Adipocyte (in vitro differentiated cells): ENCODE results near the gene CABLES1.

Experiments used
- DNase-seq: peaks from one replicate; pipeline ENCODE4 v3.0.0-alpha.2; 2015; ENCODE audit warnings: low read depth
- H3K27me3 ChIP-seq: replicated peaks from 2 replicates; pipeline ENCODE4 v1.7.0; 2013; ENCODE audit warnings: mild to moderate bottlenecking, low read length, moderate library complexity; ENCODE audit not compliant: control insufficient read depth, insufficient read depth
- H3K36me3 ChIP-seq: 2 replicates; pipeline ENCODE4 v1.7.0; 2013; ENCODE audit warnings: low read length, mild to moderate bottlenecking, moderate library complexity; ENCODE audit not compliant: control insufficient read depth, insufficient read depth, severe bottlenecking
- H3K4me1 ChIP-seq: 2 replicates; pipeline ENCODE4 v1.7.0; 2013; ENCODE audit warnings: mild to moderate bottlenecking, low read length, moderate library complexity; ENCODE audit not compliant: control insufficient read depth, insufficient read depth
- H3K4me3 ChIP-seq: 2 replicates; pipeline ENCODE4 v1.7.0; 2013; ENCODE audit warnings: mild to moderate bottlenecking, low read length, moderate library complexity
- H3K9ac ChIP-seq: 2 replicates; pipeline ENCODE4 v1.7.0; 2013; ENCODE audit warnings: mild to moderate bottlenecking, low read length, moderate library complexity
- H3K9me3 ChIP-seq: 2 replicates; pipeline ENCODE4 v1.7.0; 2013; ENCODE audit warnings: mild to moderate bottlenecking, low read length, moderate library complexity; ENCODE audit not compliant: control insufficient read depth

CABLES1 gene

DNA sequence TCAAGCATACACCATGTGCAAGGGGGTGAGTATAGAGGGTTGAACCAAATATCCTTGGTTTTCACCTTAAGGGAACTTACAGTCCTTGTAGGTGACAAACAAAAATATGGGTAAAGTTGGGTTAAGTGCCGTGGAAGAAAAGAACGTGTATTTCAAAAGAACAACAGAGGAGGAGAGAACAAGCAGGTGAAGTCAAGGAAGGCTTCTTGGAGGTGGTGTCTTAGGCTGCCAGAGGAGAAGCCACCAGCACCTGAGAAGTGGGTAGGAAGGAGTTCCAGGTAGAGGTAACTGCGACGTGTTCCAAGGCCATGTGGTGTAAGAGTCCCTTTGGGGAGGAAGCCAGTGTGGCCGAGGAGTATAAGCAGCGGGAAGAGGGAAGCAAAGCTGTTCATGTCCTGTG lies 27.2 kb downstream of the CABLES1 start:
- no peak overlapping the region for H3K9ac ChIP-seq
- H3K4me1 ChIP-seq: peaks cover 9% of the 10 kb centered on the region
- no peaks in the 10 kb centered on the region for H3K36me3 ChIP-seq
- H3K4me3 ChIP-seq: no peak overlapping the region
- H3K9me3 ChIP-seq: no peaks in the 10 kb centered on the region
- DNase-seq: no peak
- H3K27me3 ChIP-seq: no peaks in the 10 kb centered on the region

DNA sequence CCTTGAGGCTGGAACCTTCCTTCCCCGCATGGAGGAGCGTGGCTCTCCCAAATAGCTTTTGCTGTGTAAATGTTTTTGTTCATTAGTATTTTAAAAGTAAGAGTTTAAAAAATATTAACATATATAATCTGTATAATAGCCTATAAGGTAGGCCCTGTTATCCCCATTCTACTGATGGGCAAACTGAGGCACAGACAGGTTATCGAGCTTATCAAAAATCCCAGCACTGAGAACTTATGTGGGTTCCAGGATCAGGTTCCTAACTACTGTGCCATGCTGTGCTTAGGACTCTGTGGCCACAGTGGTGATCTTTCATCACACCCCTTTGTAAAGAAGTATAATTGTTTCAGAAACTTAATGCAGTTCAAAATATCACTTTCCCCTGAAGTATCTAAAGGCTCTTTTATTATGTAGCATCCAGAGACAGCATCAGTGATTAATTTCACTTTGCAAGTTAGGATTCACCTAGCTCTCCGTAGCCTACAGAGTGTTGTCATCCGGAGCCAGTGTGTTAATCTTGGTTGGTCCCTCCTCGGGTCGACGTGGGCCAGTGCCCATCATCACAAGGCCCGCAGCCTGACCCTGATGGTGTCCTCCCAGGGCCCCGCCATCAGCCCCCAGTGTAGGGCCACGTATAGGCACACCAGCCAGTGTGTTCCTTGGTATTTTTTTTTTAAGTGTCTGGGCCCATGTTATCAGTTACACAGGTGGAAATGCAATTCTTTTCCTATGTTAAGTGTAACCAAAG lies 28.7 kb downstream of the CABLES1 start:
- no peak overlapping the region for H3K4me3 ChIP-seq
- DNase-seq: no peak
- no peaks in the 10 kb centered on the region for H3K9me3 ChIP-seq

DNA sequence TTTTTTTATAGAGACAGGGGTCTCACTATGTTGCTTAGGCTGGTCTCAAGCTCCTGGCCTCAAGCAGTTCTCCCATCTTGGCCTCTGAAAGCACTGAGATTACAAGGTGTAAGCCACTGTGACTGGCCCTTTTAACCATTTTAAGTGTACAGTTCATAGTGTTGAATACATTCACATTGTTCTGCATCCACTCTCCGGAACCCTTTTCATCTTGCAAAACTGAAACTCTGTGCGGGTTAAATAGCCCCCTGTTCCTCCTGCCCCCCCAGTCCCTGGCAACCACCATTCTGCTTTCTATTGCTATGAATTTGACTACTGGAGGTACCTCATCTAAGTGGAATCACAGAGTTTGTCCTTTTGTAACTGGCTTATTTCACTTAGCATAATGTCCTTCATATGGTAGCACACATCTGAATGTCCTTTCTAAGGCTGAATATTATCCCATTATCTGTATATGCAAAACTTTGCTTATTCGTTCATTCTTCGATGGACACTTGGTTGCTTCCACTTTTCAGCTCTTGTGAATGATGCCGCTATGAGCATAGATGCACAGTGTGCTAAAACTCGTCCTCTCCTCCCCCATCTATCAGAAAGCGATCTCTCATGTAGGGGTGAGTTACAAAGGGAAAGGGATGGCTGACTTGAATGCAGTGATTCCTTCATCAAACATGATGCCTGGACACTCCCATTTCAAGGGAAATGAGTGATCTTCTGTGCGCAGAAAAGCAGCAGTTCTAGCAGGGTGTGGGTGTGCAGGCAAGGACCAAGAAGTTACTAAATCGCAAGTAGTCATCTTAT lies 30.2 kb downstream of the CABLES1 start:
- no peak overlapping the region for H3K4me3 ChIP-seq
- H3K9ac ChIP-seq: no peak overlapping the region
- H3K36me3 ChIP-seq: peaks cover 3% of the 10 kb centered on the region
- peaks cover 27% of the 10 kb centered on the region for H3K4me1 ChIP-seq
- no peak for DNase-seq
- no peaks in the 10 kb centered on the region for H3K9me3 ChIP-seq
- no peaks in the 10 kb centered on the region for H3K27me3 ChIP-seq

More for the DNA sequence above, 28.7 kb downstream of the CABLES1 start:
- Histone ChIP-seq H3K36me3 (no peaks in the 10 kb centered on the region), H3K27me3 (no peaks in the 10 kb centered on the region), H3K9ac (no peak overlapping the region), H3K4me1 (peaks cover 21% of the 10 kb centered on the region)

DNA sequence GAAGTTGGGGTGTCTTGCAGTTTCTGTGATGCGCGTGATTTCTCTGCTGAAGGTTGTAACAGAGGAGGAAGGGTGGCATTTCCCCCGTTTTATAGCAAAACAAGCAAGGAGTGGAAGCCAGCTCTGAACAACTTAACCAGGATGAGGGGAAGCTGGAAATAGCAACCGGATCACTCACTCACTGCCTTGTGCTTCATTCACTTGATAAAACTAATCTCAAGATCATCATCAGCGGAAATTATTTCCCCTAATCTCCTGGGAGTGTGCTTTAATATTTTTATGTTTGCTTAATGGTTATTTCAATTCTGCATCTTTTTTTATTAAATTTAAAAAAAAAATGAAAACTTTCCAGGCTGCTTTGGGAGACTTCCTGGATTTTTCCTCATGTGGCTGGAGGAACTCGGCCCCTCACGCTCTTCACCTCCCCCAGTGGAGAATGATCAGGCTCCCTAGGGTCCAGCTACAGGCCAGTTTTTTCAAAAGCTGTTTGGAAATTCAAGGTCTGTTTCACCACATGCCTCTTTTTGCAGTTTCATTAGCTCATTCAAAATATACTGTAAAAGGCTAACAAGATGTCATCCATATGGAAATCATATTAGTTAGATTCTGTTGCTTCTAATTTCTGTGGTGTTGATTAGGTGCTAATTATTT lies 31.7 kb downstream of the CABLES1 start:
- Histone ChIP-seq H3K27me3 (no peaks in the 10 kb centered on the region), H3K9me3 (no peaks in the 10 kb centered on the region), H3K36me3 (peaks cover 3% of the 10 kb centered on the region), H3K9ac (peak overlapping the region; percentile 44), H3K4me3 (peak overlapping the region; percentile 55), H3K4me1 (peaks cover 27% of the 10 kb centered on the region)
- DNase-seq: no peak

DNA sequence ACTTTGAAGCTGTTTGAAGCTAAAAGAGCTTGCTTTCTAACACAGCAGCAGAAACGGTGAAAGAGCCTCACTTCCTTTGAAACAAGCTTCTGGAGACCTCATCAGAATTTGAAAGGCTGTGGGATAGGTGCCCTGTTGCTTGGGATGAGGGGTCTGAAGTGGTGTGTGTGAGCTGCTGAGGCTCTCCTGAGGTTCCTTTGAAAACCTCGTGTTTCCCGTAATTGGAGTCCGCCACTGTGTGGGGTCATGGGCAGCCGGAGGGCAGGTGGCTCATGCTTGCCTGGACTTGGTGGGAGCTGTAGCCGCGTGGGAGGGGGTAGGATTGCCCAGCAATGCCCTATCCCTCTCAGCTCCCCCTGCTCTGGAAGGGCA lies 34.4 kb downstream of the CABLES1 start:
- Histone ChIP-seq H3K9me3 (no peaks in the 10 kb centered on the region), H3K4me1 (peaks cover 30% of the 10 kb centered on the region), H3K4me3 (no peak overlapping the region), H3K9ac (no peak overlapping the region), H3K27me3 (no peaks in the 10 kb centered on the region), H3K36me3 (peaks cover 3% of the 10 kb centered on the region)
- DNase-seq: no peak

DNA sequence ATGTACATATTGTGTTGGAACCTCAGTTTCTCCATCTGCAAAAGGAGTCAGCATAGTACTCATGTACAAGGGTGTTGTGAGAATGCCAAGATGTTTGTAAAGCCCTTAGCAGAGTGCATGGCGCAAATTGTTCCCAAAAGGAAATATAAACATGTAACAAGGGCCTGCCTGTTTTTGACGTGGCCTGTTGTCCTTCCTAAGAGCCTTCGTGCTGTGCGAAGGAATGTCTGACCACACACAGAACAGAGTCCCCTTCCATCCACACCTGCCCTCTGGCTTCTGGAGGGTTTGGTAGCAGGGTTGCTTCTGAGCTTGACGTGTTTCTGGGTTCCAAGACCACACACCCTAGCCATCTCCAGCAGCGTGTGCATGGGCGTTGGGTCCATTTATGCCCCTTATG lies 34.9 kb downstream of the CABLES1 start:
- H3K9me3 ChIP-seq: no peaks in the 10 kb centered on the region
- H3K27me3 ChIP-seq: no peaks in the 10 kb centered on the region
- H3K36me3 ChIP-seq: peaks cover 3% of the 10 kb centered on the region
- no peak for DNase-seq
- peaks cover 30% of the 10 kb centered on the region for H3K4me1 ChIP-seq
- no peak overlapping the region for H3K4me3 ChIP-seq
- H3K9ac ChIP-seq: no peak overlapping the region

DNA sequence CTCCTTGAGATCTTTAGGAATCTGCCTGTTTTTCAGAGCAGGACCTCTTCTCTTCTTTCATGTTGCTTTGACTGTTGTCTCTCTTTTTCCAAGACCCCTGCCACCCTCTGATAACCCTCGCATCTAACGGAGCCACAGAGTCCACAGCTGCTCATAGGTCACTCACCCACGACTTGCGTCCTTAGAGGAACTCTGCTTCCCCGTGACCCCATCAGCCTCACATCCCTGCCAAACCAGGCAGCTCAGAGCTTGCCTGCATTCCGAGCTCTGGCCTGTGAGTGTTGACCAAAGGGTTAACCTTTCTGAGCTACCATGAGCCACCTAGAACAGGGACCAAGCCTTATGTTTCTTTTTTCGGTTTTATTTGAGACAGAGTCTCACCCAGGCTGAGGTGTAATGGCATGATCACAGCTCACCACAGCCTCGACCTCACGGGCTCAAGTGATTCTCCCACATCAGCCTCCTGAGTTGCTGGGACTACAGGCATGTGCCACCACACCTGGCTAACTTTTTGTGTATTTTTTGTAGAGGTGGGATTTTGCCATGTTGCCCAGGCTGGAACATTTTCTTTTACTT lies 36.4 kb downstream of the CABLES1 start:
- Histone ChIP-seq H3K9me3 (no peaks in the 10 kb centered on the region), H3K4me3 (no peak overlapping the region), H3K27me3 (no peaks in the 10 kb centered on the region), H3K9ac (no peak overlapping the region), H3K36me3 (peaks cover 3% of the 10 kb centered on the region), H3K4me1 (peaks cover 26% of the 10 kb centered on the region)
- no peak for DNase-seq

DNA sequence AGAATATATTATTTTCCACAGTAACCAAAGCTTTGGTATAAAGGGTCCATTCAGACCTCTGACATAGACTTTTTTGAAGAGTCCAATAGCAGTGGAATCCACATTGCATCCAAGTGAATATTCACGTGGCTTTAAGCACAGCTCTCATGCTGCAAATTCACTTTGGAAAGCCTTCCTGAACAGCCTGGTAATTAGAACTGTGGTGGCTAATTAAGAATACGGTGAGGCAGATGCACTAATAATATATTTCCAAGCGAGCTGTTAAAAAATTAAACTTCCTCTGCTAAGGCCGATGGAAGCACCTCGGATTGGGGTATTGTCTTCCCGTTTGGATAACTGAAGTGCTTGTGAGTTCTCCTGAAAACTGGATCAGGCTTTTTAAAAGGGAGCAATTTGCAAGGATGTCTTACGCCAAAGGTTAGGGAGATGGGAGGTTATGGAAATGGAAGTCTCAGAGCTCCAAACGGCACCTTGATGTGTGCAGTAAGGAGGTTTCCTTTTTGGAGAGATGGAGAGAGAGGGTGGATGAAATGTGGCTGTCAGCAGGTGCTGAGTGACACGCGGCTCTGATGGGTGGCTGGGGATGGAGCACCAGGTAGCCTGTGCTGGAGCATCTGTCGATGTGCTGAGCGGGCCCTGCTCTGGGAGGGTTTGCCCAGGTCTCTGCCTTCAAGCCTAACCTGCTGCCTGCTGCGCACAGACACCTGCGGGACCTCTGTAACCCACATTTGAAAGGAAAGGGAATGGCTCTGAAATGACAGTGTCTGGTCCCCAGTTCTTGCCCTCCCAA lies 37.5 kb downstream of the CABLES1 start:
- Histone ChIP-seq H3K4me1 (peaks cover 17% of the 10 kb centered on the region), H3K4me3 (no peak overlapping the region), H3K9ac (no peak overlapping the region), H3K36me3 (peaks cover 6% of the 10 kb centered on the region), H3K27me3 (no peaks in the 10 kb centered on the region), H3K9me3 (no peaks in the 10 kb centered on the region)
- DNase-seq: no peak

DNA sequence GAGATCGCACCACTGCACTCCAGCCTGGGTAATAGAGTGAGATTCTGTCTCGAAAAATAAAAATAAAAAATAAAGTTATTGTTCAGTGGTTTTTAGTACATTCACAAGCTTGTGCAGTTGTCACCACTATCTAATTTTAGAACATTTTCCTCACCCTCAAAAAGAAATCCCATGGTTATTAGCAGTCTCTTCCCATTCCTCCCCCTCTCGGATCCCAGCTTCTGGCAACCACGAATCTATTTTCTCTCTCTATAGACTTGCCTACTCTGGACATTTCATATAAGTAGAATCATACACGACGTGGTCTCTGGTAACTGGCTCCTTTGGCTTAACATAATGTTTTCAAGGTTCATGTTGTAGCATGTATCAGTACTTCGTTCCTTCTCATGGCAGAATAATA lies 38.6 kb downstream of the CABLES1 start:
- no peaks in the 10 kb centered on the region for H3K27me3 ChIP-seq
- DNase-seq: no peak
- H3K9ac ChIP-seq: no peak overlapping the region
- H3K4me3 ChIP-seq: no peak overlapping the region
- H3K9me3 ChIP-seq: no peaks in the 10 kb centered on the region
- H3K4me1 ChIP-seq: peaks cover 9% of the 10 kb centered on the region
- peaks cover 7% of the 10 kb centered on the region for H3K36me3 ChIP-seq

DNA sequence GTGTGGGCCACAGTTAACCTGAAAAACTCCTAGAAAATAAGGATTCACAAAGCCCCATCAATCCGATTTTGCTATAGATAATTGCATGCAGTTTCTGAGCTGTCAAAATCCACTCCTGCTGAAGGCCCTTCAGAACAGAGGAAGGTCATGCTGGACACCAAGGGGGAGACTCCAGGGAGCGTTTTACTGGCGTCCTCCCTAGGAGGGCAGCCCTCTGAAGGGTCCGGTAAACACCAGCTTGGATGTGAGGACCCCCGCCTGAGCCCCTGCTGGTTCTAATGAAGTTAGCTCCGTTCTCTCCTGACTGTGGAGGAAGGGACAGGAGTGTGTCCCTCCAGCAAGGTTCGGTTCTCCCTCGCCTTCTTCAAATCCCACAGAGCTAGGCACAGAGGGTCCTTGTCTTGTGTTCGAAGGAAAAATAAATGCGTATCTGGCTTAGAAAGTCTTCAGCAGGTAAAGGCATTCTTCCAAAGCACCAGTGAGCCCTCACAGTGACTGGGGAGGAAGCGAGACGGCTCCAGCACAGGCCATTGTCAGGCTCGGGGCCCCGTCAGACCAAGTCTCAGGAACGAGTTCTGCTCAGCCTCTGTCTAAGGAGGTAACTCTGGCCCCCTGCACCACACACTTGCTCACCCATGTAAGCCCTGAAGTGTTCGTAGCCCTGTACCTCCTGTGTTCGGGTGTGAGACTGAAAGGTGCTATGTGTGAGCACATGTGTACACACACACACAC lies 41.6 kb downstream of the CABLES1 start:
- Histone ChIP-seq H3K9ac (no peak overlapping the region), H3K36me3 (peaks cover 4% of the 10 kb centered on the region)

More for the DNA sequence above, 41.6 kb downstream of the CABLES1 start:
- DNase-seq: no peak
- Histone ChIP-seq H3K4me1 (peaks cover 7% of the 10 kb centered on the region), H3K4me3 (no peak overlapping the region), H3K27me3 (no peaks in the 10 kb centered on the region), H3K9me3 (no peaks in the 10 kb centered on the region)
